UCSD-AML1 (cell line): ENCODE measurements around the gene FOXJ1.
A peak's percentile ranks its signal among the peaks of the same experiment; 100 is the strongest.

Experiments
- DNase-seq: peaks from one replicate; lab custom pipeline; 2025; ENCODE audit not compliant: unreplicated experiment; lab: John Stamatoyannopoulos, UW

The FOXJ1 gene

GRCh38 chr17:76160896-76161528 lies 20.0 kb upstream of the FOXJ1 start:
- no peak for DNase-seq

DNA sequence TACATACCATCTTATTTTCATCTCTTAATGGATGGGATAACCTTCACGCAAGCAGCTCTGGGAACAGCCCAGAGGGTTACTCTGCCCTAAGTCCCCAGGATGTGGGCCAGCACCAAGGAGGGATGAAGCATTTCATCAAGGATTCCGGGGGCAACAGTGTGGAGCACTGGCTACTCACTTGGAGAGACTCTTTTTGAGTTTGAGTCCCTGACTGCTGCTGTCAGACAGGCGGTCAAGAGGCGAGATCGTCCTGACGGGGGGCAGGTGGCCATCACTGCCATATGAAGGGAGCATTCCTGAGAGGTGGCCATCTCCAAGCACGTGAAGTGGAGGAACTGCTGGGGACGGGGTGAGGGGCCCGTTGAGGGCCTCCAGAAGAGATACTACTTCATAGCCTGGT lies 18.1 kb upstream of the FOXJ1 start:
- DNase-seq = no peak

DNA sequence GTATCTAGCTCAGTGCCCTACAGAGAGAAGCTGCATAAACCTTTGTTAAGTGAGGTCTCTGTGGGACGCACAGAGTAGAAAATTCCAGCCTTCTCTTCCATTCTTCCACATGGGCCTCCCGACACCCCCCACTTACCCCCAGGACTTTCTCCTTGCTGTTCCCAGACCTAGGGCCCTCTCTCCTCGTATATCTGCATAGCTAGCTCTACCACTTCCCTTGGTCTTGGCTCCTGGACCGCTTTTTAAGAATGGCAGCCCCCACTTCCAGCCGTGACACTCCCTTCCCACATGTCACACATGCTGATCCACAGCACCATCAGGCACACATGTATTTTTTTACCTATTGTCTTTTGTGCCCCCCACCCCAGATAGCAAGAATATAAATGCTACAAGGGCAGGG lies 16.7 kb upstream of the FOXJ1 start:
- no peak for DNase-seq

GRCh38 chr17:76156662-76156991 lies 15.6 kb upstream of the FOXJ1 start:
- no peak for DNase-seq

- DNase-seq = no peak
Observed at GRCh38 chr17:76155988-76156661, 15.1 kb upstream of the FOXJ1 start.

DNA sequence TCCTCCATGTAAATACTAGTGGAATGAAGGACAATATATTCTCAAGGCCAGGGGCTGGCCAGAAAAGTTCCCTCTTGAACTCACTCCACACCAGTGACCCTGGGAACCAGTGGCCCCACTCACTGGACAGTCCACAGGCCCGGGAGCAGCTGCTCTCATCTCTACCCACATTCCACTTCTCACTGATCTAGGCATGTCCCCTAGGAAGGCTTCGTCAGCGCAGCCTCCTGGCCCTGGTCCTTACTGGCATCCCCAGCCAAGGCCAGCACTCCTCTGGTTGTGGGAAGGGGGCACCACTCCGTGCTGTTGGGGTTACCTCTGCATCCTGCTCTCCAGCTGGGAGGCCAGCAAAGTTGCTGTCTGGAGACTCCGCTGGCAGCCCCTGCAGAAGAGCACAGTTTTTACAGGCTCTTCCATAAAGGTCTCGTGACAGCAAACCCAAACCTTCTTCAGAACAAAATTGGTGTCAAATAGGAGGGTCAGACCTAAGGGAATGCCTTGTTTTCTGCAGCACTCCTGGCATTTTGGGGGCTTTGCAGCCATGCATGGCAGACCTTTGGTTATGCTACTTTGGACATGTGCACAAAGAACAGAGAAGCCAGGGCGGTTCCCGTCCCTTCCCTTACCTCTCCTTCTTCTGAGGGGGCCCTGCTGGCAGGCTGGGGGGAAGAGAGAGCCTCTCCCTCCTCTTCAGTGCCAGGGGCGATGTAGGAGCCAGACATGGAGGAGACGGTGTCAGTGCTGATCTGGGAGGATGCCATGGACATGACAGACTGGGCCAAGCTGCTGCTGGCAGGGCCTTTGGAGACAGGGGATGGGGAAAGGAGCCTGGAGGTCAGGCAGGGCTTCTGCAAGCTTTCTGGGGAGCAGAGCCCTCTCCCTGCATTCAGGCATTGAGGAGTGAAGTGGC lies 14.1 kb upstream of the FOXJ1 start:
- no peak for DNase-seq

DNA sequence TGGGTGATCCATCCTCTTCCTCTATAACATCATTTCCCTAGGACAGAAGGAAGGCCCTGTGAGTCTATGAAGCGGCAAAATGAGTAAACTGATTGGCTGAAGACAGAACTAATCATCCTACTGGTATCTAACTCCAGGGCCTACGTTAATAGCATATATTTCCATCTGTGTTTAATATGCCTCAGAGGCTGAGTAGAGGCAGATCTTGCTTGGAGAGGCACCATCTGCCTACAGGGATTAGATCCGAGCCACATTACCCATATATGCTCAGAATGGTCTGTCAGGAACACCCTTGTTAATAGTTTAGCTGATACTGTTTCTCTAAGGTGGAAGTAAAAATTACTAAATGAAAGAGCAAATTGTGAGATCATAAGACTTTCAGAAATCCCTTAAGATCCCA lies 13.2 kb upstream of the FOXJ1 start:
- no peak for DNase-seq

GRCh38 chr17:76153640-76154039 lies 12.6 kb upstream of the FOXJ1 start:
- no peak for DNase-seq

GRCh38 chr17:76153202-76153601 lies 12.2 kb upstream of the FOXJ1 start:
- no peak for DNase-seq

DNA sequence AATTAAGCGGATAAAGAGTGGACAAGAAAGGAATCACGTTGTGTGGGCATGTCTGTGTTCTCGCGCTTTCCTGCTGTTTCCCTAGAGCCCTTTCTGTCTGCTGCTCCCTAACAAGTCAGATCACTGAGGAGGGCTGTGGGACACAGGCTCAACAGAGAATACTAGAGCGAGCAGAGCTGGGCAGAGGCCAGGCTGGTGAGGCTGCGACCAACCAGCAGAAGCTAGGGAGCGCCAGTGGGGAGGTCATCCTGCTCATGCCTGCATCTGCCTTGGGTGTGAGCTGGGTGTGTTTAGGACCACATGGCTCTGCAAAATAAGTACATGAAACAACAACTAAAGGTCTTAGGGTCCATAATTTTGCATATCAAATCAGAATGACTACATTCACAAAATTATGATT lies 11.5 kb upstream of the FOXJ1 start:
- DNase-seq = no peak

- DNase-seq = no peak
Observed at GRCh38 chr17:76151896-76152454, 10.9 kb upstream of the FOXJ1 start.

GRCh38 chr17:76150712-76151622 lies 9.9 kb upstream of the FOXJ1 start:
- DNase-seq = no peak

DNA sequence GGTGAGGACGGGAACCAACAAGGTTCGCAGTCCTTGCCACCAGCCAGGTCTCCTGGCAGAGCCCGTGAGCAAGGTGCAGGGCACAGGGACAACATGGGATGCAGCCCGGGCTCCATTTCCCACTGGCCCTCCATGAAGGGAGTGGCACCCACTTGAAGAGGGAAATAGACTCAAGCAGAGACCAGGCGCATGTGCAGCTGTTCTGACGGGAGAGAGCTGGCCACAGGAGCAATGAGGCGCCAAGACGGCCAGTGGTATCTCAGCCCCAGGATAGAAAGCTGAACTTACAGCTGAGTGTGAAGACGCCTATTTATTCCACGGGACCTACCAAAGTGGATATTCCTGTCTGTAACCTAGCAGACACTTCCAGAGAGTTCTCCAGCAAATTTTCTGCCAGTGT lies 8.2 kb upstream of the FOXJ1 start:
- no peak for DNase-seq

DNA sequence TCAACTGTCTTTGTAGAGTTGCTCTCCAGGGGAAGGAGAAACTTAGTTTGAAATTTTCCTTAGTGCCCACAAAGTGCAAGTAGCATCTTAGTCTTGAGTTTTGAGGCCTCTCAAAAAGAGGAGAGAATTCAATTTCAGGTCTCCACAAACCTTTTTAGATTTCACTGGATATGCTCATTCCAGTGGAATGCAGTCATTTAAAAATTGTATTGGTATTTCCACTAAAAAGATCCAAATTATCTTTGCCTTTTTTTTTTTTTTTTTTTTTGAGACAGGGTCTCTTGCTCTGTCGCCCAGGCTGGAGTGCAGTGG lies 6.9 kb upstream of the FOXJ1 start:
- no peak for DNase-seq

- DNase-seq = no peak
Observed at GRCh38 chr17:76147211-76148014, 6.4 kb upstream of the FOXJ1 start.

- DNase-seq = no peak
Observed at GRCh38 chr17:76146053-76146851, 5.2 kb upstream of the FOXJ1 start.

GRCh38 chr17:76145231-76146052 lies 4.4 kb upstream of the FOXJ1 start:
- DNase-seq = peak; percentile 54

DNA sequence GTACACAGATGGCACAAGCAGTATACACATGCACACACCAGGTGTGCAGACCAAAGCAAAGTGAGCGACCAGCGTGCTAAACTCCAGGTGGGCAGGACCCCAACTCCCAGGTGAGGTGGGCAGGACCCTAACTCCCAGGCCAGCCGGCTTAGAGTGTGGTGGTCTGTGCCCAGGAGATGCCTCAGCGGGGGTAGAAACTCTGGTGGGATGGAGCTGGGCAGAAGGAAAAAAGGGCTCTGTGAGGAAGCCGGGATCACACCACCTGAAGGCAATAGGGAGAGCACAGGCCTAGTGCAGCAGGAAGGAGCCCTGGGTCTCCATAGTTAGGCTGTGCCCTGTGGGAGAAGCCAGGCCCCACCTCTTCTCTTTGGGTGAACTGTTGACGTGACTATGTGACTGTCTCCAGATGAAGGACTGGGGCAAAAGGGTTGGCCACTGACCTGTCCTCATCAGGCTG lies 1.6 kb upstream of the FOXJ1 start:
- DNase-seq = no peak
